ENCODE results near the gene ANKRD18B. TPM values are rescaled to one million over a fixed set of nuclear protein-coding genes. Genes with fewer than 3 reads are reported as not detected.
"Not testable (repeated sequence)": the region's sequence is repeated elsewhere in the genome, so short reads cannot be mapped to it uniquely, and the experiment has no call there.

Gene ANKRD18B
- total and polyA plus RNA-seq, 2 of the 8 experiments (the other 6 are each of a cell fraction or from before 2014, with no cell fraction given): 1.6 to 13.8 TPM

DNA sequence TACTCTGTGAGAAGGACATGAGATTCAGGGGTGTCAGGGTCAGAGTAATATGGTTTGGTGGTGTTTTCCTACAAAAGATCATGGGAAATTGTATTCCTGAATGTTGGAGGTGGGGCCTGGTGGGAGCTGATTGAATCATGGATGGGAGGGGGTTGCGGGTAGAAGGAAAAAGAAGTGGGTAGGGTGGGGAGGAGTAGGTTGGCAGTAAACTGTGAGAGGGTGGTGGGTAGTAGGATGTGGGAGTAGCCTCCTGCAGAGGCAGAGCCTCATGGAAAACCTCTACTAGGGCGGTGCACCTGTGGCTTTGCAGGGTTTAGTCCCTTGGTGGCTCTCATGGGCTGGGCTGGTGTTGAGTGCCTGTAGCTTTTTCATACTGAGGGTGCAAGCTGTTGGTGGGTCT is 66.8 kb downstream of the ANKRD18B start:
- DNase-seq (ENCODE audit: low read depth in 1 of 2, low spot score in 2 of 2); H3K9me3 ChIP-seq (ENCODE audit: insufficient read depth in 2 of 2, low read depth in 1 of 2, low read length in 1 of 2); CTCF ChIA-PET (ENCODE audit: partially characterized antibody); H2BK12ac ChIP-seq (ENCODE audit: low read depth, low read length); H3K27ac ChIP-seq (ENCODE audit: low read depth, low read length); H4K5ac ChIP-seq (ENCODE audit: insufficient read length, low read depth, low read length); H2BK20ac ChIP-seq (ENCODE audit: low read length); H3K4ac ChIP-seq (replicated peaks; ENCODE audit: insufficient read length, low read depth, low read length); H3K36me3 ChIP-seq (ENCODE audit: control insufficient read depth in 2 of 4, insufficient read depth in 4 of 4, low read length in 3 of 4); H3K14ac ChIP-seq (ENCODE audit: insufficient read length); H2BK120ac ChIP-seq (replicated peaks; ENCODE audit: low read depth, low read length); H4K8ac ChIP-seq (ENCODE audit: extremely low read depth, insufficient read depth, low read length); H3K18ac ChIP-seq (ENCODE audit: extremely low read depth, low read length); H3K23me2 ChIP-seq (ENCODE audit: low read depth, low read length); H3K56ac ChIP-seq (replicated peaks; ENCODE audit: insufficient read length, low read depth, low read length); H2AFZ ChIP-seq (ENCODE audit: low read length); H2BK15ac ChIP-seq (ENCODE audit: low read length); H3K9ac ChIP-seq (replicated peaks in 1 of 4; ENCODE audit: extremely low read depth in 1 of 4, low read depth in 3 of 4, low read length in 3 of 4); H3K27me3 ChIP-seq (replicated peaks in 1 of 4; ENCODE audit: control insufficient read depth in 3 of 4, extremely low read depth in 1 of 4, insufficient read depth in 3 of 4, low read length in 3 of 4); H3K79me2 ChIP-seq (ENCODE audit: control insufficient read depth in 1 of 2, insufficient read depth in 2 of 2, low read length in 2 of 2); H3K4me2 ChIP-seq (ENCODE audit: insufficient read depth in 1 of 2, low read depth in 2 of 2, low read length in 2 of 2); POLR2A ChIA-PET (ENCODE audit: partially characterized antibody); H2BK5ac ChIP-seq (ENCODE audit: low read depth, low read length); H3K23ac ChIP-seq (ENCODE audit: insufficient read length); H4K20me1 ChIP-seq (replicated peaks in 1 of 2; ENCODE audit: control insufficient read depth in 1 of 2, insufficient read depth in 2 of 2, low read length in 2 of 2); H4K91ac ChIP-seq (replicated peaks; ENCODE audit: insufficient read length, low read length); H2AK5ac ChIP-seq (ENCODE audit: low read depth, low read length); FAIRE-seq; H3K4me3 ChIP-seq (ENCODE audit: extremely low read depth in 1 of 4, insufficient read depth in 2 of 4, low read depth in 3 of 4, low read length in 4 of 4); H3K79me1 ChIP-seq (ENCODE audit: low read depth, low read length); H3K4me1 ChIP-seq (replicated peaks in 1 of 4; ENCODE audit: control insufficient read depth in 3 of 4, insufficient read depth in 4 of 4, low read length in 3 of 4): not testable (repeated sequence)
- WGBS, 2 experiments (ENCODE audit: extremely low coverage in 1 of 2, insufficient coverage in 1 of 2, insufficient read length in 1 of 2, insufficient replicate concordance in 2 of 2, low coverage in 1 of 2, low lambda C conversion rate in 2 of 2, missing lambda C conversion rate in 1 of 2): 80% methylated on average over 1 of the region's 2 CpGs; no CpG with 5 or more reads in 1 of the 2 experiments

DNA sequence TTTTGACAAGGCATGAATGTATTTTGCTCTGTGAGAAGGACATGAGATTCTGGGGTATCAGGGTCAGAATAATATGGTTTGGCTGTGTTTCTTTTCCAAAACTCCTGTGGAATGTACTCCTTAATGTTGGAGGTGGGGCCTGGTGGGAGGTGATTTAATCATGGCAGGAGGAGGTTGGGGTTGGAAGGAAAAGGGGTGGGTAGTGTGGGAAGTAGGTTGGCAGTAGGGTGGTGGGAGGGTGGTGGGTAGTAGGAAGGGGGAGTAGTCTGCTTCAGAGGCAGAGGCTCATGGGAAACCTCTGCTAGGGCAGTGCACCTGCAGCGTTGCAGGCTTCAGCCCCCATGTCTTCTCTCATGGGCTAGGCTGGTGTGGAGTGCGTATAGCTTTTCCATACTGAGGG is 72.9 kb downstream of the ANKRD18B start:
- FAIRE-seq; H3K9ac ChIP-seq (replicated peaks in 1 of 4; ENCODE audit: extremely low read depth in 1 of 4, low read depth in 3 of 4, low read length in 3 of 4); H3K23me2 ChIP-seq (ENCODE audit: low read depth, low read length); POLR2A ChIA-PET (ENCODE audit: partially characterized antibody); H2BK15ac ChIP-seq (ENCODE audit: low read length); H2AFZ ChIP-seq (ENCODE audit: low read length); DNase-seq (ENCODE audit: low read depth in 1 of 2, low spot score in 2 of 2); H4K5ac ChIP-seq (ENCODE audit: insufficient read length, low read depth, low read length); H3K4me3 ChIP-seq (ENCODE audit: extremely low read depth in 1 of 4, insufficient read depth in 2 of 4, low read depth in 3 of 4, low read length in 4 of 4); H3K14ac ChIP-seq (ENCODE audit: insufficient read length); H3K4me2 ChIP-seq (ENCODE audit: insufficient read depth in 1 of 2, low read depth in 2 of 2, low read length in 2 of 2); H3K18ac ChIP-seq (ENCODE audit: extremely low read depth, low read length); H2BK5ac ChIP-seq (ENCODE audit: low read depth, low read length); H2BK12ac ChIP-seq (ENCODE audit: low read depth, low read length); H2BK120ac ChIP-seq (replicated peaks; ENCODE audit: low read depth, low read length); H3K27ac ChIP-seq (ENCODE audit: low read depth, low read length); H3K4ac ChIP-seq (replicated peaks; ENCODE audit: insufficient read length, low read depth, low read length); H3K4me1 ChIP-seq (replicated peaks in 1 of 4; ENCODE audit: control insufficient read depth in 3 of 4, insufficient read depth in 4 of 4, low read length in 3 of 4); H4K91ac ChIP-seq (replicated peaks; ENCODE audit: insufficient read length, low read length); H3K27me3 ChIP-seq (replicated peaks in 1 of 4; ENCODE audit: control insufficient read depth in 3 of 4, extremely low read depth in 1 of 4, insufficient read depth in 3 of 4, low read length in 3 of 4); CTCF ChIA-PET (ENCODE audit: partially characterized antibody); H4K20me1 ChIP-seq (replicated peaks in 1 of 2; ENCODE audit: control insufficient read depth in 1 of 2, insufficient read depth in 2 of 2, low read length in 2 of 2); H3K36me3 ChIP-seq (ENCODE audit: control insufficient read depth in 2 of 4, insufficient read depth in 4 of 4, low read length in 3 of 4); H2BK20ac ChIP-seq (ENCODE audit: low read length); H2AK5ac ChIP-seq (ENCODE audit: low read depth, low read length); H3K79me1 ChIP-seq (ENCODE audit: low read depth, low read length); H3K79me2 ChIP-seq (ENCODE audit: control insufficient read depth in 1 of 2, insufficient read depth in 2 of 2, low read length in 2 of 2); H3K9me3 ChIP-seq (ENCODE audit: insufficient read depth in 2 of 2, low read depth in 1 of 2, low read length in 1 of 2); H3K56ac ChIP-seq (replicated peaks; ENCODE audit: insufficient read length, low read depth, low read length); H3K23ac ChIP-seq (ENCODE audit: insufficient read length); H4K8ac ChIP-seq (ENCODE audit: extremely low read depth, insufficient read depth, low read length): not testable (repeated sequence)
- WGBS, 2 experiments (ENCODE audit: extremely low coverage in 1 of 2, insufficient coverage in 1 of 2, insufficient read length in 1 of 2, insufficient replicate concordance in 2 of 2, low coverage in 1 of 2, low lambda C conversion rate in 2 of 2, missing lambda C conversion rate in 1 of 2): no CpG with 5 or more reads among the region's 2 CpGs
